ENCODE measurements around the gene ATG7. TPM values are rescaled to one million over a fixed set of nuclear protein-coding genes. Genes with fewer than 3 reads are reported as not detected.

Gene ATG7
- polyA plus RNA-seq, 1 donor (not counting 4 experiments of a cell fraction or from before 2014, with no cell fraction given), result 27.9 TPM

DNA sequence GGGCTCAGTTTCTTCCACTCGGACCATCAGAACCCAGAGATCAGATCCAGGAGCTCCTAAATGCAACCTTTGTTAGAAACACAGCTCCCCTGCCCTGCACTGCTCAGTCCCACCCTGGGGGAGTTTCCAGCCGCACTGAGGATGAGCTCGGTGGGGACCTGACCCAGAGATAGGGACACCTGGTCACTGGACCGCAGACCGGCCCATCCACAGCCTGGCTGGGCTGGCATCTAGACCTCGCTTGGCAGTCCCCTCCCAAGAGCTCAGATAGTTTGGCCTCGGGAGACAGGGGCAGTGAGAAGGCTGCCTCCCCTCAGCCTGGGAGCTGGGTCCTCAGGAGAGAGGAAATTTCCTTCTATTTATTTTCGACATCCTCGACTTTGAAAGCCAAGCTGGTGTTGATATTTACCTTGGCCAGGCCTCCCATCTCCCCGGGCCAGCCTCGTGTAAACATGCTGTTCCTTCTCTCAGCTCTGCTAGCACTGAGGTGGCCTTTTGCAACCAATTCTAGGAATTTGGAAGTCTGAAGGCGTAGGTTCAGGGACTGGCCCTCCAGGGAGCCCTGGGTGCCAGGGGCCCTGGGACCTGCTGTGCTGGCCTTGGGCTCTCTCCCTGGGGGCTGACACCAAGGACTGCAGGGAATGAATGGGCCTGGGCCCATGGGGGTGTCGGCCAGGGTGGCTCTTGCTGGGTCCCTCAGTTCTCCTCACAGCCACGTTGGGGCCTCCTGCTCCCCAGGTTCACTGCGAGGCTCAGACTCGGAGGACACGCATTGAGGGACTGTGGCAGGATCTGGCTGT, 281.4 kb downstream of the ATG7 start:
- Histone ChIP-seq H3K4me2 (ENCODE audit: control insufficient read depth, extremely low read depth, insufficient read depth, low read depth, low read length) (no peak overlapping the region), H3K9ac (ENCODE audit: control insufficient read depth, extremely low read depth, insufficient read depth, low read length) (no peak overlapping the region), H3K27ac (ENCODE audit: control insufficient read depth, insufficient read depth, low read length) (no peak overlapping the region), H3K79me2 (ENCODE audit: control insufficient read depth, insufficient read depth, low read length) (peaks cover 5% of the 10 kb centered on the region), H3K9me3 (ENCODE audit: control insufficient read depth, low read depth, low read length) (no peaks in the 10 kb centered on the region), H3K36me3 (ENCODE audit: control insufficient read depth in 2 of 2, extremely low read depth in 1 of 2, insufficient read depth in 2 of 2, low read length in 2 of 2) (peaks cover 11 to 16% of the 10 kb centered on the region in 2 experiments), H3K9me1 (ENCODE audit: control insufficient read depth, extremely low read depth, insufficient read depth, low read length) (no peaks in the 10 kb centered on the region), H4K20me1 (ENCODE audit: control insufficient read depth, extremely low read depth, insufficient read depth, low read length) (peaks cover 5% of the 10 kb centered on the region), H3K4me1 (ENCODE audit: control insufficient read depth, extremely low read depth, insufficient read depth, low read length) (peaks cover 17% of the 10 kb centered on the region), H3K4me3 (ENCODE audit: control insufficient read depth in 2 of 3, extremely low read depth in 1 of 3, insufficient read depth in 2 of 3, low read depth in 1 of 3, low read length in 3 of 3) (no peak overlapping the region), H3K27me3 (ENCODE audit: control insufficient read depth, extremely low read depth, insufficient read depth, low read length) (no peaks in the 10 kb centered on the region), H2AFZ (ENCODE audit: control insufficient read depth, low read length) (no peak overlapping the region)
- dilution Hi-C loops (cut with MboI; ENCODE audit: extremely low pct_ligation_motif_present, low sequenced_read_pairs), result no loop called here
- DNase-seq (ENCODE audit: low read depth, low spot score) (no peak), FAIRE-seq (no peak)
- TF ChIP-seq, protein P1, sequence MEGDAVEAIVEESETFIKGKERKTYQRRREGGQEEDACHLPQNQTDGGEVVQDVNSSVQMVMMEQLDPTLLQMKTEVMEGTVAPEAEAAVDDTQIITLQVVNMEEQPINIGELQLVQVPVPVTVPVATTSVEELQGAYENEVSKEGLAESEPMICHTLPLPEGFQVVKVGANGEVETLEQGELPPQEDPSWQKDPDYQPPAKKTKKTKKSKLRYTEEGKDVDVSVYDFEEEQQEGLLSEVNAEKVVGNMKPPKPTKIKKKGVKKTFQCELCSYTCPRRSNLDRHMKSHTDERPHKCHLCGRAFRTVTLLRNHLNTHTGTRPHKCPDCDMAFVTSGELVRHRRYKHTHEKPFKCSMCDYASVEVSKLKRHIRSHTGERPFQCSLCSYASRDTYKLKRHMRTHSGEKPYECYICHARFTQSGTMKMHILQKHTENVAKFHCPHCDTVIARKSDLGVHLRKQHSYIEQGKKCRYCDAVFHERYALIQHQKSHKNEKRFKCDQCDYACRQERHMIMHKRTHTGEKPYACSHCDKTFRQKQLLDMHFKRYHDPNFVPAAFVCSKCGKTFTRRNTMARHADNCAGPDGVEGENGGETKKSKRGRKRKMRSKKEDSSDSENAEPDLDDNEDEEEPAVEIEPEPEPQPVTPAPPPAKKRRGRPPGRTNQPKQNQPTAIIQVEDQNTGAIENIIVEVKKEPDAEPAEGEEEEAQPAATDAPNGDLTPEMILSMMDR (optimal IDR thresholded peaks at IDR 0.05 in 1 of 3, IDR thresholded peaks at IDR 0.05 in 1 of 3, conservative IDR thresholded peaks at IDR 0.05 in 1 of 3; ENCODE audit: extremely low read depth in 1 of 3, insufficient read depth in 2 of 3, low read length in 3 of 3), result no peak
- no peak for TF ChIP-seq EZH2 (IDR thresholded peaks at IDR 0.05; ENCODE audit: low read length)

DNA sequence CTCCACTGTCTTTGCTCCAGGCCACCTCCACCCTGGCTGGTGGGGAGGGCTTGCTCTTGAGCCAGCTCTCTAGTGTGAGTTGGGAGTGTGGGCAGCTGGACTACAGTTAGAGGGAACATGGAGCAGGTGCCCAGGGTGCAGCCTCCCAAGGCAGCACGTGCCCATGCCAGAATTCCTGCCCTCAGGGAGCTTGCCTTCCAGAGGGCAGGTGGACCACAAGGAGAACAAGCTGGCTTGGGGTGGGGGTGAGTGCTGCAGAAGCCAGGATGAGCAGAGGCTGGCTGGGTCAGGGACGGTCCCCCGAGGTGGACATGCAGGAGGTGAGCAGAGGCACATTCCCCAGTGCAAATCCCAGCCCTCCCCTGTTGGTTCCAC, 282.0 kb downstream of the ATG7 start:
- no peaks in the 10 kb centered on the region for H3K27me3 ChIP-seq (ENCODE audit: control insufficient read depth, extremely low read depth, insufficient read depth, low read length)
- H3K4me3 ChIP-seq (ENCODE audit: control insufficient read depth in 2 of 3, extremely low read depth in 1 of 3, insufficient read depth in 2 of 3, low read depth in 1 of 3, low read length in 3 of 3), result no peak overlapping the region
- no peak overlapping the region for H3K4me2 ChIP-seq (ENCODE audit: control insufficient read depth, extremely low read depth, insufficient read depth, low read depth, low read length)
- peaks cover 14% of the 10 kb centered on the region for H3K4me1 ChIP-seq (ENCODE audit: control insufficient read depth, extremely low read depth, insufficient read depth, low read length)
- dilution Hi-C loops (cut with MboI; ENCODE audit: extremely low pct_ligation_motif_present, low sequenced_read_pairs), result no loop called here
- H3K79me2 ChIP-seq (ENCODE audit: control insufficient read depth, insufficient read depth, low read length), result peaks cover 5% of the 10 kb centered on the region
- no peaks in the 10 kb centered on the region for H3K9me3 ChIP-seq (ENCODE audit: control insufficient read depth, low read depth, low read length)
- no peak for DNase-seq (ENCODE audit: low read depth, low spot score)
- peaks cover 11 to 17% of the 10 kb centered on the region in 2 experiments for H3K36me3 ChIP-seq (ENCODE audit: control insufficient read depth in 2 of 2, extremely low read depth in 1 of 2, insufficient read depth in 2 of 2, low read length in 2 of 2)
- no peak overlapping the region for H2AFZ ChIP-seq (ENCODE audit: control insufficient read depth, low read length)
- H3K9me1 ChIP-seq (ENCODE audit: control insufficient read depth, extremely low read depth, insufficient read depth, low read length), result no peaks in the 10 kb centered on the region
- H3K9ac ChIP-seq (ENCODE audit: control insufficient read depth, extremely low read depth, insufficient read depth, low read length), result no peak overlapping the region
- no peak overlapping the region for H3K27ac ChIP-seq (ENCODE audit: control insufficient read depth, insufficient read depth, low read length)
- no peak for FAIRE-seq
- peaks cover 5% of the 10 kb centered on the region for H4K20me1 ChIP-seq (ENCODE audit: control insufficient read depth, extremely low read depth, insufficient read depth, low read length)
- no peak for TF ChIP-seq EZH2 (IDR thresholded peaks at IDR 0.05; ENCODE audit: low read length)
- TF ChIP-seq, protein P1 (optimal IDR thresholded peaks at IDR 0.05 in 1 of 3, IDR thresholded peaks at IDR 0.05 in 1 of 3, conservative IDR thresholded peaks at IDR 0.05 in 1 of 3; ENCODE audit: extremely low read depth in 1 of 3, insufficient read depth in 2 of 3, low read length in 3 of 3), result no peak

Data from keratinocyte (primary cell).